Epithelial cell of prostate (primary cell): ENCODE results near the gene FRRS1.
"Not testable (repeated sequence)": the region's sequence is repeated elsewhere in the genome, so short reads cannot be mapped to it uniquely, and the experiment has no call there.

ENCODE experiments used
- DNase-seq: peaks from one replicate; pipeline ENCODE4 v3.0.0-alpha.2; 2011; ENCODE audit warnings: low read depth, low spot score
- H3K27ac ChIP-seq: fragments of 450-650 bp; 2 replicates; pipeline ENCODE4 v1.5.1; 2017; ENCODE audit warnings: mild to moderate bottlenecking

Gene FRRS1

GRCh38 chr1:99768524-99769245, 2.2 kb upstream of the FRRS1 start:
- no peak for DNase-seq
- no peak overlapping the region for H3K27ac ChIP-seq

- no peak for DNase-seq
- H3K27ac ChIP-seq, result no peak overlapping the region
Measured at GRCh38 chr1:99768104-99768503, 1.7 kb upstream of the FRRS1 start.

DNA sequence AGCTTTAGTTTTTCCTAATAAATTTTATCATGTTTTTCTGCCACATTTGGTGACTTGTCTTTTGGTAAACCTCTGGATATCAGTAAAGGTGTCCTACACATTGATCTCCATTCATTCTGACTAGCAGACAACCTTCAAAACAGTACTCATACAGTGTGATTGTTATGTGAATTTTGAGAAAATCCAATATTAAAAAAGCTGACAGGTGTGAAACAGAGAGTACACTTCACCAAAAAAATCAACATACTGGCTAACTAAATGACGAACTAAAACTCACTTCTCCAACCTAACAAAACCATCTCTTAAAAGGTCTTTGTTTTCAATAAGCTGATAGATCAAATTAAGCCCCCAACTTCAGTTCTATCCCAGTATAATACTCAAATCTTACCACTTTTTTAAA, 1.5 kb downstream of the FRRS1 start:
- peak overlapping the region; percentile 25 for H3K27ac ChIP-seq
- no peak for DNase-seq

- no peak for DNase-seq
- H3K27ac ChIP-seq, result peak overlapping the region; percentile 25
Measured at GRCh38 chr1:99764439-99764838, 2.0 kb downstream of the FRRS1 start.

- peak overlapping the region; percentile 25 for H3K27ac ChIP-seq
- peak; percentile 14 for DNase-seq
Measured at GRCh38 chr1:99763956-99764355, 2.5 kb downstream of the FRRS1 start.

DNA sequence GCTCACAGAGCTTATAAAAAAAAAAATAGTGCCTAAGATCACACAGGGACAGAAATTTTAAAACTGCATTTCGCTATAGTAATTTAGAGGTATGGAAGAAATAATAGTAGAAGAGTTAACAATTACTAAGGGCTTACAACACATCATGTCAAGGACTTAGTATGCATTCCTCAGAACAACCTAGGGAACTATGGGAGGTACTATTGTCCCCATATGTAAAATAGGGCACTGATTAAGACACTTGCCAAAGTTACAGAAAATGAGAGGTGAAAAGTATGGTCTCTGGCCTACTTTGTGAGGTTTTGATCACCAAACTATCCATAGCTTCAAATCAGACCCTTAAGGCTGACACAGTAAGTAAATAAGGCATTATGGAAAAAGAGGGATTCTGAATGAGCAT, 4.7 kb downstream of the FRRS1 start:
- DNase-seq, result no peak
- no peak overlapping the region for H3K27ac ChIP-seq

DNA sequence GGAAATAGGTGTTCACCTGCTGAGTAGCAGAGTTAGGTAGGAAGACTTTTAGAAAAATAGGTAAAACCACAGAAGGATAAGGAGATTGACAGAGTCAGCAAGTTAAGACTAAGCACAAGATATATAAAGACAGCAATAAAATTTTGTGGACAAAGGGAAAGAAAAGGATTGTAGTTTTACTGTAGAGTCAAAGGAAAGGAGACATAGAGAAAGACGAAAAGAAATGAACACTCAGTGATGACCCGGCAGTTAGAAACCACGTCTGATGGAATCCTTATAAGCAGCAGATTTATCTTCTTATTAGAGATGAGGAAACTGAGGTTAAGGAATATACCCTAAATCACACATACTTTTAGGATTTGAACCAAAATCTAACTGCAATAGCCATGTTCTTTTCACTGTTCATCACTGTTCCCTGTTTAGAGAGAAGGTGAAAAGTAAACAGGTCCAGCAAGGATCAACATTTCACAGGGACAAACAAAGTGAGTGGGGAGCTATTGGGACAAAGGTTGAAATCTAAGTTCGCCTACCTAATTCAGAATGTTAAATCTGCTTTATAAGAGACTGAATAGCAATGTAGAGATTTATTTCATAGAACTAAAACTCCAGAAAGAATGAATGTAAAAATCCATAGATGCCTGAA, 6.8 kb downstream of the FRRS1 start:
- DNase-seq, result no peak

DNA sequence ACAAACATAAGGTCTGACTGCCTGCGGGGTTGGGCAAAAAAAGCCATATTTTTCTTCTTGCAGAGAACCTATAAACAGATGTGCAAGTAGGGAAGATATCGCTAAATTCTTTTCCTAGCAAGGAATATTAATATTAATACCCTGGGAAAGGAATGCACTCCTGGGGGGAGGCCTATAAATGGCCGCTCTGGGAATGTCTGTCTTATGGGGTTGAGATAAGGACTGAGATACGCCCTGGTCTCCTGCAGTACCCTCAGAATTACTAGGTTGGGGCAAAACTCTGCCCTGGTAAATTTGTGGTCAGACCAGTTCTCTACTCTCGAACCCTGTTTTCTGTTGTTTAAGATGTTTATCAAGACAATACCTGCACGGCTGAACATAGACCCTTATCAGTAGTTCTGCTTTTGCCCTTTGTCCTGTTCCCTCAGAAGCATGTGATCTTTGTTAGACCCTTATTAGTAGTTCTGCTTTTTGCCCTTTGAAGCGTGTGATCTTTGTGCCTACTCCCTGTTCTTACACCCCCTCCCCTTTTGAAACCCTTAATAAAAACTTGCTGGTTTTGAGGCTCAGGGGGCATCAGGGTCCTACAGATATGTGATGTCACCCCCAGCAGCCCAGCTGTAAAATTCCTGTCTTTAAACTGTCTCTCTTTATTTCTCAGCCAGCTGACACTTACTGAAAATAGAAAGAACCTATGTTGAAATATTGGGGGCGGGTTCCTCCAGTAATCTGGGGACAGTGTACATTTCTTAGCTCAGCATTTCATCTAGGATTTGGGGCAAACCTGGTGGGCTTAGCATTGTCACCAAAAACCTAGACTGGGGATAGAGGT, 7.5 kb downstream of the FRRS1 start:
- not testable (repeated sequence) for DNase-seq, H3K27ac ChIP-seq

More for the DNA sequence above, 6.8 kb downstream of the FRRS1 start:
- H3K27ac ChIP-seq, result no peak overlapping the region

DNA sequence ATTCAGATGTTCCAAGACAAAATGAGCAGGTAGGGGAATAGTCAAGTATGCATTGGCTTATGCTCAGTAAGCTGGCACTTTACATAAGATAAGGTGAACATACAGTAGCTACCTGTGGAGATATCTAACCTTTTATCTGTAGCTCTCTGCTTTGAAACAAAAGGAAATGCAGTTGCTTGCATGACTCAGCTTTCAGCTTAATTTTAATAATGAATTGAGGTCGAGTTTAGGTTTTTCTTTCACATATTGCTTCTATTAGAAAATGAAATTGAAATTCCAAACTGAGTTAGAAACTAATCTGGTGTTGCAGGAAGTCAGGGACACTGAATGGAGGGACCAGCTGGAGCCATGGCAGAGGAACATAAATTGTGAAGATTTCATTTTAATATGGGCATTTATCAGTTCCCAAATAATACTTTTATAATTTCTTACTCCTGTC, 8.3 kb downstream of the FRRS1 start:
- H3K27ac ChIP-seq, result peak overlapping the region; percentile 3
- DNase-seq, result no peak

- DNase-seq, result peak; percentile 62
- H3K27ac ChIP-seq, result no peak overlapping the region
Measured at GRCh38 chr1:99756598-99756997, 9.8 kb downstream of the FRRS1 start.

DNA sequence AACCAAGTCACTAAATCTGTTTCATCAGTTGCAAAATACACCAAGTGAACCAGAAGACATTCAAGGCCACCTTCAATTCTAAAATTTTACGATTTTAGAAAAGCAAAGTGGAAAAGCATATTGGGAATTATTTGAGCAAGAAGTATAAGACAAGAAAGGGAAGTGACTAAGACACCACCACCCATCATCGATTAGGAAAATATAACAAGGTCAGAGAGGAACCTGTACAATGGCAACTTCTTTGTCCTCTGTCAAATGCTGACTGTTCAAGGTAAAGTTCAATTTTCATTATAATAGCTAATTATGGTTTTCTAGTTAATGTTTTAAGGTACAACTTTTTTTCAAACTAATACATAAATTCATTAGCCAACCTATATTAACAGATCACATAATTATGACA, 10.8 kb downstream of the FRRS1 start:
- no peak for DNase-seq
- H3K27ac ChIP-seq, result no peak overlapping the region

- DNase-seq, result no peak
- no peak overlapping the region for H3K27ac ChIP-seq
Measured at GRCh38 chr1:99754697-99755096, 11.7 kb downstream of the FRRS1 start.

DNA sequence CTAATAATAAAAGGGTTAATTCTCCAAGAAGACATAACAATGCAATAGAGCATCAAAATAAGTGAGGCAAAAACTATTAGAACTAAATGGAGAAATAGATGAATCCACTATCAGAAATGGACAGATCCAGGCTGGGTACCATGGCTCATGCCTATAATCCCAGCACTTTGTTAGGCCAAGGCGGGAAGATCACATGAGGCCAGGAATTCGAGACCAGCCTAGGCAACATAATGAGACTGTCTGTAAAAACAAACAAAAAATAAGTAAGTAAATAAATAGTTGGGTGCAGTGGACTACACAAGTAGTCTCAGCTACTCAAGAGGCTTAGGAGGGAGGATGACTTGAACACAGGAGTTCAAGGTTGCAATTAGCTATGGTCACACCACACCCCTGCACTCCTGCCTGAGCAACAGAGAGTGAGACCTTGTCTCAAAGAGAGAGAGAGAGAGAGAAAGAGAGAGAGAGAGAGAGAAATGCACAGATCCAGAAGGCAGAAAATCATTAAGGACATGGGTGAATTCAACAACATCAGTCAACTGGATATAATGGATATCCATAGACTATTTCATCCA, 12.3 kb downstream of the FRRS1 start:
- DNase-seq, result no peak
- no peak overlapping the region for H3K27ac ChIP-seq

DNA sequence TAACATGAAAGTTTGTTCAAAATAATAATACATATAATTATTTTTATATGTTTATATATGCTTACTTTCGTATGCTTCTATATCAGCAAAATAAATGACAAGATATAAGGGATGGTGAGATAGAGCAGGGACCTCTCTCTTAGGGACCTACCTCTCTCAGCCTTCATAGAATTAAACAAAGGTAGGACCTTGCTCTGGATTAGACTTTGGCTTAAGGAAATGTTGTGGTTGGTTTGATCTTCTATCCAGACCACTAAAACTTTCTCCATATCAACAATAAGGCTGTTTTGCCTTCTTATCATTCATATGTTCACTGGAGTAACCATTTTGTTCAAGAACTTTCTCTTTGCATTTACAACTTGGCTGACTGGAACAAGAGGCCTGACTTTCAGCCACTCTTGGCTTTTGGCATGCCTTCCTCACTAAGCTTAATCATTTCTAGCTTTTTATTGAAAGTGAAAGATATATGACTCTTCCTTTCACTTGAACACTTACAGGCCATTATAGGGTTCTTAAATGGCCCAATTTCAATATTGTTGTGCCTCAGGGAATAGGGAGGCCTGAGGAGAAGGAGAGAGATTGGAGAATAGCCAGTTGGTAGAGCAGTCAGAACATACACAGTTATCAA, 14.4 kb downstream of the FRRS1 start:
- no peak overlapping the region for H3K27ac ChIP-seq
- no peak for DNase-seq

GRCh38 chr1:99749504-99750347, 16.7 kb downstream of the FRRS1 start:
- H3K27ac ChIP-seq, result no peak overlapping the region
- DNase-seq, result no peak

DNA sequence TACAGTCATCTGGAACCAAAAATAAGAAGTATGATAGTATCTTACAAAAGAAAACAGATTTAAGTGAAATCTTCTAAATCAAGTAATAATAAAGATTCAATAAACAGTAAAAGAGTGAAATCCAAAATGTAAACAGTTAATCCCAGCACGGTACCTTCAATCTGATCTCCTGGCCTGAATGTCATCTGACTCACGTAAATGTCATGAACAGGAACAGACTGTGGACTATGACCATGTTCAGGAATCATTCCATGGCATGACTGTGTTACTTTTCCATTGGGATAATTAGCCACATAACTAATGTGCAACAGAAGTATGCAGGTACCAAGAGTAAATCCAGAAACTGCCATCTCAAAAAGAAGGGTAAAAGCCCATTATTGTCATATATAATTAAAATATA, 18.0 kb downstream of the FRRS1 start:
- no peak overlapping the region for H3K27ac ChIP-seq
- no peak for DNase-seq

DNA sequence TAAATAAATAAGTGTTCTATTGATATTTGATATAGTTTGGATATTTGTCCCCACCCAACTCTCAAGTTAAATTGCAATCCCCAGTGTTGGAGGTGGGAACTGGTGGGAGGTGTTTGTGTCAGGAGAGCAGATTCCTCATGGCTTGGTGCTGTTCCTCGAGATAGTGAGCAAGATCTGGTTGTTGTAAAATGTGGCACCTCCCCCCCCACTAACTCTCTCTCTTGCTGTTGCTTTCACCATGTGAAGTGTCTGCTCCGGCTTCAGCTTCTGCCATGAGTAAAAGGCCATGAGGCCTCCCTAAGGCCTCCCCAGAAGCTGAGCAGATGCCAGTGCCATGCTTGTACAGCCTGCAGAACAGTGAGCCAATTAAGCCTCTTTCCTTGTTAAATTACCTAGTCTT, 20.8 kb downstream of the FRRS1 start:
- no peak overlapping the region for H3K27ac ChIP-seq
- DNase-seq, result no peak

DNA sequence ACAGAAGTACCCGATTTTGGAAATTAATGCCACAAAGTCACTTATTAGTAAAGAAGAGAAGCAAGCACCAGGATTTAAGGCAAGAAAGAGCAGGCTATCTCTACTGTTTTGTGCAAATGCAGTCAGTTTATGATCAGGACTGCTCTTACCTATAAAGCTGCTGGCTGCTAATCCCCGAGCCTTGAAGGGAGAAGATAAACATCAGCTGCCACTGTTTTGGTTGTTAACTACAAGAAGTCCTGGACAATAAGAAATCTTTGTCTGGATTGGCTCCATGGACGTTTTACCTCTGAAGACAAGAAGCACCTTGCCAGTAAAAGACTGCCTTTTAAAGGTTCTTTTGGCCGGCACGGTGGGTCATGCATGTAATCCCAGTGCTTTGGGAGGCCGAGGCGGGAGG, 21.4 kb downstream of the FRRS1 start:
- DNase-seq, result no peak

DNA sequence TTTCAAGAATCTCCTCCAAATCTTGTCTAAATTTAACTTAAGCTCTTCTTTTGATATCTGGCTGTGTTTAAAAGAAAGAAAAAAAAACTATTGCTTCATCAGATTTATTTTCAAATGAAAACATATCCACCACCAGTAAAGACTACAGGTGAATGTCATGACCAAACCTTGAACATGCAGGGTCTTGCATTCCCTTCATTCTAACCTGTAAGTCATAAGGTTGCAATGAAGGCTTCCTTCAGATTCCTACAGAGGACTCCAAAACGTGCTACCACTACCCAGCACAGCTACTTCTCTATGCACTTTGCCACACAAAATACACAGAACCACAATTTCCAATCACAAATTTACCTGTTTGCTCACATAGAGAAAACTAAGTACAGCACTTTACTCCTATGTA, 26.3 kb downstream of the FRRS1 start:
- no peak for DNase-seq

More for the DNA sequence above, 21.4 kb downstream of the FRRS1 start:
- no peak overlapping the region for H3K27ac ChIP-seq

More for the DNA sequence above, 26.3 kb downstream of the FRRS1 start:
- H3K27ac ChIP-seq, result no peak overlapping the region
